K562 (cell line): Measurements from ENCODE around the gene ACP5. TPM values are rescaled to one million over a fixed set of nuclear protein-coding genes. Genes with fewer than 3 reads are reported as not detected.
A peak's percentile ranks its signal among the peaks of the same experiment; 100 is the strongest.

ENCODE experiments used
- BRF2 ChIP-seq: IDR thresholded peaks from 3 replicates; pipeline ENCODE4 v1.6.1; 2011; ENCODE audit warnings: borderline replicate concordance, mild to moderate bottlenecking; ENCODE audit not compliant: insufficient read length, insufficient read depth
- E2F6 ChIP-seq, 2 experiments: IDR thresholded peaks; 2 replicates each; pipeline ENCODE4 v1.6.1; 2011; ENCODE audit warnings: borderline replicate concordance in 1 of 2, control low read depth in 1 of 2, low read depth in 1 of 2, low read length in 1 of 2, mild to moderate bottlenecking in 1 of 2, mixed read lengths in 1 of 2, moderate library complexity in 1 of 2; ENCODE audit not compliant: insufficient read depth in 1 of 2, insufficient read length in 1 of 2, poor library complexity in 1 of 2, severe bottlenecking in 1 of 2; ENCODE audit errors: extremely low read depth in 1 of 2
- KDM4B ChIP-seq, 2 experiments: fragments of 450-650 bp in 1 of 2; sonication (generic) in 1 of 2; IDR thresholded peaks; 2 replicates each; pipeline ENCODE4 v1.6.1; 2016 to 2017; ENCODE audit warnings: borderline replicate concordance in 2 of 2, antibody characterized with exemption in 1 of 2, low read depth in 1 of 2, mild to moderate bottlenecking in 1 of 2
- MYC ChIP-seq, 2 experiments: fragments of 250-450 bp in 1 of 2; sonication (Bioruptor Pico) in 1 of 2; IDR thresholded peaks; 2 replicates each; pipeline versions ENCODE4 v1.5.1 to v1.6.1; 2012 to 2021; ENCODE audit warnings: low read depth in 2 of 2, borderline replicate concordance in 1 of 2, improper control_type of control experiment in 1 of 2, low read length in 1 of 2, mild to moderate bottlenecking in 1 of 2, moderate library complexity in 1 of 2
- PCBP2 ChIP-seq: fragments of 200-400 bp; formaldehyde crosslinking; IDR thresholded peaks from 2 replicates; pipeline ENCODE4 v1.6.1; 2018; ENCODE audit warnings: low read length, low read depth, mild to moderate bottlenecking, moderate library complexity; ENCODE audit not compliant: poor library complexity, severe bottlenecking
- PHB2 ChIP-seq: fragments of 450-650 bp; IDR thresholded peaks from 2 replicates; pipeline ENCODE4 v1.6.1; 2017; ENCODE audit warnings: low read depth
- PTTG1 ChIP-seq: fragments of 450-650 bp; IDR thresholded peaks from 2 replicates; pipeline ENCODE4 v1.6.1; 2016; ENCODE audit warnings: low read depth, mild to moderate bottlenecking, missing genetic modification characterization, missing compliant biosample characterization
- RB1 ChIP-seq: fragments of 450-650 bp; IDR thresholded peaks from 2 replicates; pipeline ENCODE4 v1.6.1; 2017; ENCODE audit warnings: low read depth, mild to moderate bottlenecking
- RBM22 ChIP-seq: fragments of 200-400 bp; formaldehyde crosslinking; IDR thresholded peaks from 2 replicates; pipeline ENCODE4 v1.6.1; 2018; ENCODE audit warnings: low read length, low read depth; ENCODE audit not compliant: poor library complexity, severe bottlenecking
- SLC30A9 ChIP-seq: fragments of 250-450 bp; sonication (Bioruptor Pico); IDR thresholded peaks from 2 replicates; pipeline ENCODE4 v1.8.0; 2022; ENCODE audit warnings: mild to moderate bottlenecking, moderate library complexity
- STAG1 ChIP-seq: sonication (generic); formaldehyde crosslinking; IDR thresholded peaks from 2 replicates; pipeline ENCODE4 v1.5.0; 2020; ENCODE audit warnings: missing genetic modification reagents, borderline replicate concordance
- TEAD4 ChIP-seq, 2 experiments: sonication (generic) in 1 of 2; formaldehyde crosslinking in 1 of 2; IDR thresholded peaks; 2 replicates each; pipeline versions ENCODE4 v1.6.1 to v1.8.0; 2012 to 2022; ENCODE audit warnings: borderline replicate concordance in 1 of 2, inconsistent platforms in 1 of 2, low read length in 1 of 2, mild to moderate bottlenecking in 1 of 2, missing genetic modification reagents in 1 of 2
- TFAP4 ChIP-seq: sonication (generic); formaldehyde crosslinking; IDR thresholded peaks from 2 replicates; pipeline ENCODE4 v1.8.0; 2022; ENCODE audit warnings: missing genetic modification reagents, mild to moderate bottlenecking, moderate library complexity, borderline replicate concordance
- ZBTB8A ChIP-seq: fragments of 450-650 bp; IDR thresholded peaks from 2 replicates; pipeline ENCODE4 v1.6.1; 2018; ENCODE audit warnings: mild to moderate bottlenecking, moderate library complexity; ENCODE audit not compliant: partially characterized antibody
- ZC3H11A ChIP-seq: IDR thresholded peaks from 2 replicates; pipeline ENCODE4 v1.6.1; 2012; ENCODE audit warnings: low read depth, low read length, improper control_type of control experiment
- ZNF174 ChIP-seq: fragments of 250-450 bp; sonication (Bioruptor Pico); IDR thresholded peaks from 2 replicates; pipeline ENCODE4 v1.4.0; 2020; ENCODE audit warnings: mild to moderate bottlenecking
- ZNF277 ChIP-seq: fragments of 250-450 bp; sonication (Bioruptor Pico); IDR thresholded peaks from 2 replicates; pipeline ENCODE4 v1.8.0; 2022; ENCODE audit warnings: inconsistent platforms, mild to moderate bottlenecking, moderate library complexity, borderline replicate concordance
- ZNF398 ChIP-seq: fragments of 250-450 bp; sonication (Bioruptor Pico); IDR thresholded peaks from 2 replicates; pipeline ENCODE4 v1.8.0; 2021; ENCODE audit warnings: moderate library complexity, mild to moderate bottlenecking, inconsistent platforms
- ZNF79 ChIP-seq: fragments of 250-450 bp; sonication (Bioruptor Pico); IDR thresholded peaks from 2 replicates; pipeline ENCODE4 v1.4.0; 2020; ENCODE audit warnings: low read depth, mild to moderate bottlenecking, moderate library complexity
- polyA plus RNA-seq, 8 experiments: library from polyadenylated mRNA; depleted of rRNA in 4 of 8; stranded (reverse) in 5 of 8; unstranded in 3 of 8; fragments of >200 nt; fragmentation: Nextera tagmentation in 2 of 8; fragmentation: Illumina TruSeq in 1 of 8; extraction: Ambion mirVana in 2 of 8; extraction: Trizol in 1 of 8; gene quantifications; 2 replicates each; pipeline versions ENCODE4 v1.2.1 to v1.2.3, GENCODE V29; 2011 to 2014; ENCODE audit warnings: inconsistent platforms in 1 of 8, missing spikeins in 1 of 8
- total RNA-seq, 7 experiments: library from RNA; depleted of rRNA in 6 of 7; stranded (reverse); fragments of >200 nt in 6 of 7; fragmentation: Illumina TruSeq in 2 of 7; extraction: Trizol in 2 of 7; gene quantifications; 2 replicates each; pipeline versions ENCODE4 v1.2.1 to v1.2.3, GENCODE V29; 2011 to 2021; ENCODE audit warnings: low replicate concordance in 1 of 7

Gene ACP5
- total and polyA plus RNA-seq, 9 of the 15 experiments (the other 6 are each of a cell fraction or from before 2014, with no cell fraction given), result 0.06 to 1.1 (median 0.31) TPM; not detected in 1

- TF ChIP-seq ZNF398 (CRISPR knock-in tag) (no peak), BRF2 (no peak), STAG1 (CRISPR knock-in tag) (peak; percentile 69; the same call in 1 of the 2 replicates), MYC (IDR thresholded peaks at IDR 0.05; ENCODE audit: low read depth, low read length) (0 out of 2 replicates have a peak, but pooled peaks have one; percentile 15), MYC (CRISPR knock-in tag; IDR thresholded peaks at IDR 0.05; ENCODE audit: borderline replicate concordance, low read depth) (no peak), PHB2 (no peak), TEAD4 (IDR thresholded peaks at IDR 0.05; ENCODE audit: low read length) (no peak), TEAD4 (CRISPR knock-in tag; IDR thresholded peaks at IDR 0.05; ENCODE audit: borderline replicate concordance) (no peak), RBM22 (no peak), PTTG1 (tag) (no peak), RB1 (peak; percentile 85), E2F6 (IDR thresholded peaks at IDR 0.05; ENCODE audit: borderline replicate concordance in 1 of 2, extremely low read depth in 1 of 2, insufficient read depth in 1 of 2, insufficient read length in 1 of 2, low read depth in 1 of 2, low read length in 1 of 2, poor library complexity in 1 of 2, severe bottlenecking in 1 of 2) (no peak), ZNF79 (no peak), ZNF174 (CRISPR knock-in tag) (no peak), ZC3H11A (no peak), KDM4B (IDR thresholded peaks at IDR 0.05; ENCODE audit: borderline replicate concordance in 2 of 2, low read depth in 1 of 2) (no peak), ZBTB8A (no peak), ZNF277 (no peak), SLC30A9 (CRISPR knock-in tag) (no peak), PCBP2 (peak; percentile 95), TFAP4 (CRISPR knock-in tag) (peak; percentile 57; the same call in 1 of the 2 replicates)
Measured at GRCh38 chr19:11587302-11587974, 10.0 kb upstream of the ACP5 start (continued).
